Gastroesophageal sphincter (tissue), 3 donors: ENCODE measurements around the gene PCBP4.

Experiments used
- EP300 ChIP-seq: sonication (generic); formaldehyde crosslinking; IDR thresholded peaks from one replicate; pipeline ENCODE4 v1.6.1; 2017; ENCODE audit warnings: antibody characterized with exemption, mild to moderate bottlenecking
- POLR2A ChIP-seq, 2 donors: fragments of 450-650 bp; IDR thresholded peaks; one replicate each; pipeline ENCODE4 v1.6.1; 2017; ENCODE audit warnings: antibody characterized with exemption in 2 of 2, mild to moderate bottlenecking in 2 of 2, moderate library complexity in 1 of 2
- POLR2AphosphoS5 ChIP-seq: sonication (generic); formaldehyde crosslinking; IDR thresholded peaks from one replicate; pipeline ENCODE4 v1.6.1; 2017; ENCODE audit warnings: antibody characterized with exemption
- TF ChIP-seq, protein P1 (sequence below), 4 experiments: fragments of 200-600 bp in 2 of 4; fragments of 450-650 bp in 2 of 4; sonication (generic) in 1 of 4; IDR thresholded peaks; one replicate each; pipeline ENCODE4 v1.5.1; 2017 to 2019; ENCODE audit warnings: antibody characterized with exemption in 4 of 4, mild to moderate bottlenecking in 2 of 4, moderate library complexity in 2 of 4

DNA sequence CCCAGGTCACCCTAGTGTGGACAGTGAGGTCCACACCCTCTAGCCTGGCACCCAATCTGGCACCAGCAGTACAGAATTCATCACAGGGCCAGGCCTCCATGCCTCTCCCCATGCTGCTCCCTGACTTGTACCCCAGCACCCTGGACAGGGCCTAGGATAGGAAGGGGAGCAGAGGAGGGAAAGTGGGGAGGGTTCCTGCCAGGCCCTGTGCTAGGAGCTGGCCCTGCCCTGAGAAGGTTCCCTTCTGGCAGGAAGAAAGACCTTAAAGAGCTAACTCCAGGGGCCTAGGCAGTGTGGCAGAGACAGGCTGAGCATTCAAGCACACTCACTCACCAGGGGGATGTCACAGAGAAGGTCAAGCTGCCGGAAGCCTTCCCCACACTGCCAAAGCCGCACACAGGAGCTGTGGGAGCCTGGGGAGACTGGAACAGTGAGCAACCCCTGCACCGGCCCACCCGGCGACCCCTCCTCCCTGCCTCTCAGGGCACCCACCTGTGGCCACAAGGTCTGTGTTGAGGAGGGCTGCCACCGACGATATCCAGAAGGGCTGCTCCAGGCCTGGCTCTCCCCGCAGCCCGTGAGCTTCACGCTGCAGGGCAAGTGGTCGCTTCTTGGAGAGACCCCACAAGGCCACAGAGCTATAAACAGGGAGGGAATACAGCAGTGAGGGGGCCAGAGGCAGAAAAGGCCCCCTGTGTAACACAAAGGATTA lies 33.0 kb downstream of the PCBP4 start:
- TF ChIP-seq POLR2A (IDR thresholded peaks at IDR 0.05): no peak
- TF ChIP-seq, protein P1, sequence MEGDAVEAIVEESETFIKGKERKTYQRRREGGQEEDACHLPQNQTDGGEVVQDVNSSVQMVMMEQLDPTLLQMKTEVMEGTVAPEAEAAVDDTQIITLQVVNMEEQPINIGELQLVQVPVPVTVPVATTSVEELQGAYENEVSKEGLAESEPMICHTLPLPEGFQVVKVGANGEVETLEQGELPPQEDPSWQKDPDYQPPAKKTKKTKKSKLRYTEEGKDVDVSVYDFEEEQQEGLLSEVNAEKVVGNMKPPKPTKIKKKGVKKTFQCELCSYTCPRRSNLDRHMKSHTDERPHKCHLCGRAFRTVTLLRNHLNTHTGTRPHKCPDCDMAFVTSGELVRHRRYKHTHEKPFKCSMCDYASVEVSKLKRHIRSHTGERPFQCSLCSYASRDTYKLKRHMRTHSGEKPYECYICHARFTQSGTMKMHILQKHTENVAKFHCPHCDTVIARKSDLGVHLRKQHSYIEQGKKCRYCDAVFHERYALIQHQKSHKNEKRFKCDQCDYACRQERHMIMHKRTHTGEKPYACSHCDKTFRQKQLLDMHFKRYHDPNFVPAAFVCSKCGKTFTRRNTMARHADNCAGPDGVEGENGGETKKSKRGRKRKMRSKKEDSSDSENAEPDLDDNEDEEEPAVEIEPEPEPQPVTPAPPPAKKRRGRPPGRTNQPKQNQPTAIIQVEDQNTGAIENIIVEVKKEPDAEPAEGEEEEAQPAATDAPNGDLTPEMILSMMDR (IDR thresholded peaks at IDR 0.05): no peak
- no peak for TF ChIP-seq POLR2AphosphoS5
- no peak for TF ChIP-seq EP300
